ENCODE data around the gene DNAH10. TPM values are rescaled to one million over a fixed set of nuclear protein-coding genes. Genes with fewer than 3 reads are reported as not detected.

Gene DNAH10
- total and polyA plus RNA-seq, 10 of the 15 experiments (the other 5 are each of a cell fraction or from before 2014, with no cell fraction given), result 0.01 to 0.32 (median 0.06) TPM

DNA sequence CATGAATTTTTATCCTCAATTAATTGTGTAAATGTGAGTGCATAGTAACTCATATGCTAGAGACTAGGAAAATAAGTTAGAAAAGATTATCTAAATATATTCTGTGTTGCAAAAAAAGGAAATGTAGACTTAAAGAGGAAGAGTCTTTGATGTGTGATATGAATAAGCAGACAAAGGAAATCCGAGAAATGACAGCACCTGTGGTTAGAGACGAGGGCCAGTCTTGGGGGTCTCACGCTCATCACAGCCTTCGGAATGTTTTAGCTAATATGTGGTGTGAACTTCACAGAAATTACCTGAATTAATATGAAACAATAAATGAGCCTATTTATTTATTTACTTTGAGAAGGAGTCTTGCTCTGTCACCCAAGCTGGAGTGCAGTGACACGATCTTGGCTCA is 38.3 kb upstream of the DNAH10 start (continued):
- TF ChIP-seq CBX3 (IDR thresholded peaks at IDR 0.05; ENCODE audit: borderline replicate concordance, low read depth), result no peak
- TF ChIP-seq EED (IDR thresholded peaks at IDR 0.05; ENCODE audit: low read depth), result peak; percentile 49; the same call in 1 of the 2 replicates
- TF ChIP-seq USF2 (IDR thresholded peaks at IDR 0.05; ENCODE audit: borderline replicate concordance, low read depth, low read length), result no peak

- CTCF ChIA-PET, result no interaction called here
- Histone ChIP-seq H3K4me3 (no peak overlapping the region), H4K20me1 (ENCODE audit: control insufficient read depth, insufficient read depth) (no peaks in the 10 kb centered on the region), H3K27ac (ENCODE audit: control insufficient read depth, insufficient read depth) (no peak overlapping the region), H3K9me3 (replicated peaks; ENCODE audit: control insufficient read depth, insufficient read depth, low read length) (no peaks in the 10 kb centered on the region), H3K4me2 (ENCODE audit: control insufficient read depth, insufficient read depth) (no peak overlapping the region), H2AFZ (ENCODE audit: control insufficient read depth, low read depth, low read length) (no peak overlapping the region), H3K79me2 (ENCODE audit: control insufficient read depth, insufficient read depth, low read length) (no peaks in the 10 kb centered on the region), H3K9ac (ENCODE audit: control insufficient read depth, insufficient read depth, low read length) (no peak overlapping the region), H3K27me3 (replicated peaks in 1 of 2; ENCODE audit: control insufficient read depth in 2 of 2, insufficient read depth in 2 of 2, low read length in 1 of 2) (no peaks in the 10 kb centered on the region), H3K4me1 (ENCODE audit: control insufficient read depth, insufficient read depth, low read length) (peaks cover 6% of the 10 kb centered on the region; the same call in 1 of the 2 replicates), H3K36me3 (ENCODE audit: control insufficient read depth in 2 of 2, insufficient read depth in 2 of 2, low read length in 1 of 2) (peaks cover 5 to 18% of the 10 kb centered on the region in 2 experiments)
- intact Hi-C loops (cut with micrococcal nuclease; ENCODE audit: unreplicated experiment), result no loop called here
- BruUV-seq (replicated peaks), result no TSS peak
- ATAC-seq (peak; percentile 36; the same call in 2 of the 3 replicates), DNase-seq (ENCODE audit: low read depth, low spot score) (no peak), FAIRE-seq (no peak)
- 33% methylated on average over 2 of the region's 2 CpGs for whole genome bisulfite sequencing (ENCODE audit: insufficient coverage, insufficient replicate concordance, low lambda C conversion rate, missing lambda C conversion rate)
- TF ChIP-seq SIN3A (IDR thresholded peaks at IDR 0.05; ENCODE audit: low read depth, low read length), result no peak
- no peak for TF ChIP-seq BCL11A (IDR thresholded peaks at IDR 0.05; ENCODE audit: low read depth, low read length)
- no peak for TF ChIP-seq POU2F2 (IDR thresholded peaks at IDR 0.05; ENCODE audit: borderline replicate concordance, low read depth, low read length)
- TF ChIP-seq FOXM1 (IDR thresholded peaks at IDR 0.05; ENCODE audit: low read depth, low read length), result no peak
- TF ChIP-seq BMI1 (IDR thresholded peaks at IDR 0.05; ENCODE audit: borderline replicate concordance), result no peak
- TF ChIP-seq BACH1 (IDR thresholded peaks at IDR 0.05; ENCODE audit: borderline replicate concordance), result no peak
- TF ChIP-seq GABPA (IDR thresholded peaks at IDR 0.05; ENCODE audit: low read depth), result no peak
- no peak for TF ChIP-seq CREB1 (IDR thresholded peaks at IDR 0.05; ENCODE audit: low read depth)
- RAD21 ChIA-PET (ENCODE audit: unreplicated experiment), result interaction anchor here (1.8 kb wide), 1 partner anchor 13 kb away, joined by 8 read pairs; no protein-coding TSS in a partner anchor
- in situ Hi-C loops (cut with MboI), result no loop called here
- POLR2A ChIA-PET, result interaction anchor here (1.0 to 5.3 kb wide), 2 partner anchors 13 to 18 kb away, joined by 3 to 17 read pairs; partner anchors contain the start of gene ATP6V0A2
- SMC1A ChIA-PET (ENCODE audit: uncharacterized antibody, unreplicated experiment), result interaction anchor here (0.7 to 5.0 kb wide), 3 partner anchors 9 to 13 kb away, joined by 3 to 28 read pairs (median 3); partner anchors contain the start of gene ATP6V0A2
Observed at GRCh38 chr12:123726244-123726643, 35.9 kb upstream of the DNAH10 start.
